CD1c-positive myeloid dendritic cell (primary cell): ENCODE data around the gene CFAP61.

Source experiments
- DNase-seq: peaks from one replicate; pipeline ENCODE4 v3.0.0-alpha.2; 2016; ENCODE audit errors: extremely low spot score

Gene CFAP61

GRCh38 chr20:20174089-20174835 is 121.9 kb downstream of the CFAP61 start:
- no peak for DNase-seq

- no peak for DNase-seq
Measured at GRCh38 chr20:20181322-20181721, 129.0 kb downstream of the CFAP61 start.

- DNase-seq: peak; percentile 46
Measured at GRCh38 chr20:20184149-20184548, 131.8 kb downstream of the CFAP61 start.

- DNase-seq: peak; percentile 25
Measured at GRCh38 chr20:20184706-20185105, 132.4 kb downstream of the CFAP61 start.

- DNase-seq: no peak
Measured at GRCh38 chr20:20188647-20189046, 136.3 kb downstream of the CFAP61 start.

GRCh38 chr20:20192366-20192765 is 140.0 kb downstream of the CFAP61 start:
- DNase-seq: no peak

- no peak for DNase-seq
Measured at GRCh38 chr20:20195021-20195705, 142.8 kb downstream of the CFAP61 start.

GRCh38 chr20:20196610-20197009 is 144.3 kb downstream of the CFAP61 start:
- DNase-seq: no peak

GRCh38 chr20:20198011-20198410 is 145.7 kb downstream of the CFAP61 start:
- no peak for DNase-seq

GRCh38 chr20:20199361-20200160 is 147.2 kb downstream of the CFAP61 start:
- no peak for DNase-seq

GRCh38 chr20:20201124-20201523 is 148.8 kb downstream of the CFAP61 start:
- peak; percentile 15 for DNase-seq

- DNase-seq: no peak
Measured at GRCh38 chr20:20201639-20202038, 149.3 kb downstream of the CFAP61 start.

GRCh38 chr20:20202768-20203167 is 150.4 kb downstream of the CFAP61 start:
- DNase-seq: no peak

GRCh38 chr20:20203784-20204183 is 151.5 kb downstream of the CFAP61 start:
- no peak for DNase-seq

- DNase-seq: no peak
Measured at GRCh38 chr20:20204256-20204655, 151.9 kb downstream of the CFAP61 start.

- no peak for DNase-seq
Measured at GRCh38 chr20:20205141-20205861, 153.0 kb downstream of the CFAP61 start.

GRCh38 chr20:20205862-20206236 is 153.5 kb downstream of the CFAP61 start:
- DNase-seq: no peak

GRCh38 chr20:20206788-20207187 is 154.5 kb downstream of the CFAP61 start:
- no peak for DNase-seq

- DNase-seq: no peak
Measured at GRCh38 chr20:20207291-20207690, 155.0 kb downstream of the CFAP61 start.

GRCh38 chr20:20207872-20208271 is 155.5 kb downstream of the CFAP61 start:
- DNase-seq: no peak

GRCh38 chr20:20209684-20210083 is 157.4 kb downstream of the CFAP61 start:
- no peak for DNase-seq

- DNase-seq: no peak
Measured at GRCh38 chr20:20210327-20210726, 158.0 kb downstream of the CFAP61 start.
